NCI-H1436 treated with DMSO at 0.1 percent for 48 hours (cell line): ENCODE measurements around the gene MAP4K4.

Source experiments
- DNase-seq: peaks from one replicate; lab custom pipeline; 2025; lab: John Stamatoyannopoulos, UW

The MAP4K4 gene

DNA sequence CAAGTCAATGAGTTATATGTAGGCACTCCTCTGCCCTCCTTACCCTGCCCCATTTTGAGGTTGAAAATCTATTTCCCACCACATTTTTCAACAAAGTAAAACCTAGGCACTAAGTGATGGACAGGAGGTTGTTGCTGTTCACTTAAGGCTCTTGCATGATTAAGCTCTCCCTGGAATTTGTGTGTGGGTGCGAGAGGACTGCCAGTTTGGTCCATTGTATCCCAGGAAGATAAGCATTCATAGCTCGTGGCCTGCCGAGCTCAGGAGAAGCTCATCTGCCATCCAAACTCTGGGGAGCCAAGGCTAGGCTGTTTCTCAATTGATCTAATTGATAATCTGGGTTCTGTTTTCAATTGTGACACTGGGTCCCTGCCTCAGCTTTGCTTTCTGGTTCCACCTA lies 4.7 kb upstream of the MAP4K4 start:
- DNase-seq = no peak

DNA sequence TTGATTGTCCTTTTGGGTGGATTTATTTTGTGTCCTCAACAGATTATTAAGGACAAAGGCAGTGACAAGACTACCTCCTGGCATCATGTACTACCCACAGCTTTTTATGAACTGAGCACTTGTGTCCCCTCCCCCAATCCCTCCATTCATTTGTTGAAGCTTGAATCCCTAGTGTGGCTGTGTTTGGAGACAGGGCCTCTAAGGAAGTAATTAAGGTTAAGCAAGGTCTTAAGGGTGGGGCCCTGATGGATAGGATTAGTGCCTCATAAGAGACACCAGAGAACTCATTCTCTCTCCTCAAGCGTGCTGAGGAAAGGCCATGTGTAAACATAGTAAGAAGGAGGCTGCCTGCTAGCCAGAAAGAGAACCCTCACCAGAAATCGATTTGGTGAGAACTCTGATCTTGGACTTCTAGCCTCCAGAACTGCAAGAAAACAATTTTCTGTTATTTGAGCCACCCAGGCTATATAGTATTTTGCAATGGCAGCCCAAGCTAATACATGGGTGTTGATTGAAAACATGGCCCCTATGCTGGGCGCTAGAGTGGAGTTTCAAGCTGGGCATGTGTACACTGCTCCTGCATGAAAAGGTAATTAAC lies 3.4 kb upstream of the MAP4K4 start:
- no peak for DNase-seq

- no peak for DNase-seq
These were observed 1.0 kb upstream of the MAP4K4 start for GRCh38 chr2:101696272-101697123.

GRCh38 chr2:101698014-101698843 lies 722 bp downstream of the MAP4K4 start:
- no peak for DNase-seq

DNA sequence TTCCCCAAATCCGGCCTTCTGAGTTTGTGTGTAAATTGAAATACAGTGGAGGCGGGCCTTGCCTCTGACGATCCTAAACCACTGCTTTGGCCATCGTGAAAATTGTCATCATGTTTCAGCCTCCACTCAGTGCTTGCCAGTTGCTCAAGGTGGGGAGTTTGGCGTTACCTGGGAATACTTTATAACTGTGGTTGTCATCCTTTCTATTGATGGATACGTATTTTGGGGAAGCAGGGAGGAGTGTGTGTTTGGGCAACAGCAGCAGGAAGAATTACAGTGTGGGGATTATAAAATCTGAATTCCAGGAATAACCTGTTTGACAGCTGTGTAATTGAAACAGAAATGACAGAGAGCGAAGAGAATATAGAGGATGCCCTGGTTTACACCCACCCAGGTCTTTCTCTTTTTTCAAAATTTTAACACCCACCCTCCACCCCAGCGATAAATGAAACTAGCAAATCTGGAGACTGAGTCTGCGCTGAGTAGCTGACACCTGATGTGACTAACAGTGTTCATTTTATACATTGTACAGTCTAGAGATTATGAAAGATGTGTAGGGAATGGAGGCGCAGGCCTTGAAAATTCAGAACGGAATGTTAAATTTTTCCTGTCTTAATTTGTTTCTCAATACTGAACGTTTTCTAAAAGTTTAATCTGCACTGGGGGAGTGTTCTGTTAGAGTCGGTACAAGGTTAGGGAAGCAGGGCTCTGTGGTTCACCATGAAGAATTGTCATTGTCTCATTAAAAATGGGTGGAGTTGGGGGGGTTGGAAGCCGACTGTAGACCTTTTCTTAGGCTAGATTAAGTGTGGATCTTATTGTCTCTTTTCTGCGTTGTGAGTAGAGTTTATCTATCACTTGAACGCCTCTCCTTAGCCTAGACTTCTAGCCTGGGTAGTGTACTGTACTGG lies 1.6 kb downstream of the MAP4K4 start:
- DNase-seq = no peak

DNA sequence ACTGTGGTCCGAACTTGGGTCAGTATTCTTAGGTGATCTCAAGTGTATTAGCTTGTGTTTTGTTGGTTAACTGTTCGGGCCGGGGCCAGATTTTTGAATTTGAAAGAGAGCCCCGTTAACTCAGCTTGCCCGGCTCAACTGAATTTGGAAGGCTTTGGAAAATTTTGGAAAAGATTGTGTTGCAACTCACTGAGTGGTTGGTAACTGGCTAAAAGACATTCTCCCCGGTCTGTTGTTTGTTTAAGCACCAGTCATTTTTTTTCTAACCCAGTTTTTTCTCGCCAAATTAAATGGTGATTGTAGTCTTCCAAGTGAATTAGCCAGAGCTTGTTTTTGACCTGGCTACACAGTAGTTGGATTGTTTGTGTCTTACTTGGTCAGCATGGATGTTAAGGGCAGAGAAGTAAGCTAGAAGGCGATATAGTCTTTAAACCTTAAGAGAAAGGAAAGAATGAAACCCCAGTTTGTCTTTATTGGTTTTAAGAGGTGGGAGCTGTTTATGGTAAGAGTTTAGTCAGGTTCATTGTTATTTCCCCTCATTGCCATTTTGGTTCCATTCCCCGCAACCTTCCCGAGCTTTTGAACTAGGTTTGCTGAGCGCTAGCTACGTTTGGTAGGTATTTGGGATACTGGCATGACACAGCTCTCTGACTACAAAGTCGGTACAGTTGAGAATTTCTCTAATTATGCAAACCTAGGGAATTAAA lies 2.4 kb downstream of the MAP4K4 start:
- DNase-seq = no peak

GRCh38 chr2:101704046-101704466 lies 6.5 kb downstream of the MAP4K4 start:
- no peak for DNase-seq

- DNase-seq = no peak
These were observed 7.5 kb downstream of the MAP4K4 start for GRCh38 chr2:101704816-101705578.

DNA sequence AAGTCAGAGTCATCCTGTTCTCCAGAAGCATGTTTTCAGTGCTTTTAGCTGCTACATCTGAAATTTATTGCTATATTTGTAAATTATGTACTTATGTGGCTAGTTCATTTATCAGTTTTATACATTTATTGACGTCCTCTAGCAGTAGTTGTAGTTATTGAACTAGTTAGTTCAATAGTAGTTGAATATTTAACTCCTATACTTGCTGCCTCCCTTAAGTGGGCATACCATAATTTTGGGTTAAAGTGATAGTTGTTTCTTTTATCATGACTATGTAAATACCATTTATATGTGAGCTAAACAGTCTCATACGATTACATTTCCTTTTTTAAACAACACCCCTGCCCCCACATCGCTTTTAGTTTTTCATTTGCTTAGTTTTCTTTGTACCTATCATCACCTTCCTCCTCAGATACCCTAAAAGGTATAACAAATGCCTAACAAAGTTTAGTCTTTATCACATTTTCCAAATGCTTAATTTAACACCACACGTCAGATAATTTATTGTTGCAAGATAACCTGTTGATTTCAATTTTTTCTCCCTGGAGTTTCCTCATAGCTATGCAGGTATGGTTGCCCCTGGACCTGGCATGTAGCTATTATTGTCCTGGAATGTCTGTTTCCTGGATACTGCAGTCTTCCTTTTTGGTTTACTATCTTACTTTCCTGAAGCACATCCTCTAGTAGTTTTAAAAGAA lies 8.8 kb downstream of the MAP4K4 start:
- DNase-seq = no peak

- no peak for DNase-seq
These were observed 9.3 kb downstream of the MAP4K4 start for GRCh38 chr2:101706819-101707177.

DNA sequence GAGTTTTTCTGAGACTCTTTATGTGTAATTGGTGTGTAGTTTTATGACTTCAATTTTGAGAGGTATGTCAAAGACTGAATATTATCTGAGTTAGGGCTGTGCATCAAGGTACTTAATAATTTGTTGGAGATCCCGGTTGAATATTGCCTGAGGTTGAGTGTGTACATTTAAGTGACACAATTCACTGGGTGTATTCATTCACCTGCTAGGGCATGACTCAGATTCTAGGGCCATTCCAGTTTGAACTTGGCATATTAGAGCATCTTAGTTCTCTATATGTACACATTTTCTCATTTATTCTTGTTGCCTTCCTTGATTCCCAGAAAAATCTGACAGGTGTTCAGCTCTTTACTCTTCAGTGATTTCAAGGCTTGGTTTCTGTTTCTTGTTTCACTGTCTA lies 12.5 kb downstream of the MAP4K4 start:
- no peak for DNase-seq

DNA sequence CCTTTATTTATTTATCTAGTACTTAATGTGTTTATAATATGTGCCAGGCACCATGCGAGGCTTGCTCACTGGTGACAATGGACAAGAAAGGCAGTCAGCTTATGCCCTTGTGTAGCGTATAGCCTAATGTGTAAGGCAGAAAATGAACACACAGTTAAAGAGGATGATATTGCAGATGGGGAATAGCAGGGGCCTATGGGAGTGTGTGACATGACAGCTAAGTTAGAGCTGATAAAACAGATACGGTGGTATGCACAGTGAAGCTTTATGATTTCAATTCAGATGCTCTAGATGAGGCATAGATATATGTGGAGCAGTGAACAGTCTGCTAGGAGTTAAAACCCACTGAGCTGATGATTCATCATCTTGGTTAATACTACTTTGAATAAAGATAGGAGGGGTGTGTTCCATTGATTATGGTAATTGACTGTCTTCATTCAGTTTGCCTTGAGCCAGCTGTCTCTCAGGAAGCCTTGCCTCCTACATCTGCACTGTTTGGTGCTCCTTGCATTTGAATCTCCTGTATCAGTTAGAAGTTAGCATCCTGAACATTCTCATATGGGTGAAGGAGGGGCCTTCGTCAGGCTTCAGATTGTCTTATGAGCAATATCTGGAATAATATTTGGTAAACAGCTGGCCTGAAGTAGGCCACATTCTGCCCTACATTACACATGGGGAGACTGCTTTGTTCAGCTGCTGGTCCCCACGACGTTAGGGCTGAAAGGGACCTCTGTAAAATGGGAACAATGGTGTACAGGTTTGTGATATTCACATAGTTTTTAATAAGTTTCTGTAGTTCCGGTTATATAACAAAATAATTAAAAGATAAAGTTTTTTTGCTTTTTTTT lies 13.2 kb downstream of the MAP4K4 start:
- no peak for DNase-seq

DNA sequence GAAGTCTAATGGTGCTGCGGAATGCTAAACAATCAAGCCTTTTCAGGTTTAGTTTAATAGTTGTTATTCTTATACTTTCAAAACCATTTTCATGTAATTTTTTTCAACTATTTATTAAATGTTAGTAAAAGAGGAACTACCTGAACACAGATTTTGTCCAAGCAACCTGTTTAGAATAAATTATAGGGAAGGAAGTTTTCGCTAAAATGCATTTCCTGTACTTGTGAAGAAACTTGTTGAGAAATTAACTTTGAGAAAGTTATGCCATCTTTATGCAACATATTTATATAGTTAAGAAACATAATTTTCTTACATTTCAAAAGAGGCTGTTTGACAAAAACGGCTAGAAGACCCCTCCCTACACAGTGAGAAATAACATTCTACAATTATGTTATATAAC lies 16.6 kb downstream of the MAP4K4 start:
- no peak for DNase-seq

DNA sequence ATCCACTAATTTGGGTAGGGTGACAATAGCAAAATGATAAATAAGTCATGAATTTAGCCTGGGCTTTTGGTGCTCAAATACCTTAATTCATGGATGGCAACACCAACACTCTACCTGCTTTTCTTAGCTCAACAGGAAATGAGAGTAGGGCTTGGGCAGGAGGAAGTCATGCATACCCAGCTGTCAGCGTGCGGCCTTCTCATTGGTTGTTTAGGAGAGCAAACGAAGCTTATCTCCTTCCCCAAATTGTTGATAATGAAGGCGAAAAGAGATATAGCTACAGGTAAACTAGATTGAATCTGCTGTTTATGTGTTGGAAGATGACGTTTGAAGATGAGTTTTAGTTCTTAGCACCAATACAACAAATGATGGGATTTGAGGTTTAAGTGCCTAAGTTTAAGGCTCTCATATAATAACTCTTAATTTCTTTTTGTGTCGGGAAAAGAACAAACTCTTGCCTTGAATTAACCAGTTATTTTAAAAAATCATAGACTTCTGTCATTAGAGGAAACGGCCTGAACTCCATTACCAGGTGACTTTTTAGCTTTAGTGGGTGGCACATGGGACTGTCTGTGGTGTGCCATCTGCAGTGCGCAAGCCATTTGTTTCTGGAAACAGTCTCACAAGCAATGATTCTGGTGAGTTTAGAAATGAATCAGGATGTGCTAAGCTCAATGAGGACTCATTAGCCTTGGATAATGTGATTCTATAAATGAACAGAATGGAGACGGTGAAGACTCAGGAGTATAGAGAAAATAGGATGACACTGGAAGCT lies 19.8 kb downstream of the MAP4K4 start:
- DNase-seq = no peak

DNA sequence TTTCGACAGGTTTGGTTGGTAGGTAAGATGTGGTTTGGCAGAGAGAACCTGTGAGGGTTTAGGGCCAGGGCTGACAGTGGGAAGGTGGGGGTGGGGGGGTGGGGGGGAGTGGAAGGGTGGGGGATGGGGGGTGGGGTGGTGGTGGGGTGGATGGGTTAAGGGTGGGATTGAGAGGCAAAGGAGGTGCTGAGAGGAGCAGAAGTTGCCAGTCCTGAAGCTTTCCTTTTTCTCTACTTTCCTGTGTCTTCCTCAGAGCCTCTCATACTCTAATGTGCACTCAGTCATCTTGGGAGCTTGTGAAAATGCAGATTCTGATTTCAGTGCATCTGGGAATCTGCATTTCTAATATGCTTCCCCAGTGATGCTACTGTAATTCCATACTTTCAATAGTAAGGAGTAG lies 21.0 kb downstream of the MAP4K4 start:
- no peak for DNase-seq

- DNase-seq = no peak
These were observed 21.6 kb downstream of the MAP4K4 start for GRCh38 chr2:101718993-101719571.

GRCh38 chr2:101720732-101721131 lies 23.2 kb downstream of the MAP4K4 start:
- no peak for DNase-seq

- no peak for DNase-seq
These were observed 25.4 kb downstream of the MAP4K4 start for GRCh38 chr2:101722864-101723263.
